HG02642 (cell line): Measurements from ENCODE around the gene TUBG2.
"Not testable (repeated sequence)": the region's sequence is repeated elsewhere in the genome, so short reads cannot be mapped to it uniquely, and the experiment has no call there.

Experiments
- ATAC-seq: cut with Tn5 transposase; IDR thresholded peaks from one replicate; pipeline ENCODE4 v1.9.1; 2021; ENCODE audit warnings: mild to moderate bottlenecking; ENCODE audit not compliant: unreplicated experiment, poor library complexity

TUBG2 gene

DNA sequence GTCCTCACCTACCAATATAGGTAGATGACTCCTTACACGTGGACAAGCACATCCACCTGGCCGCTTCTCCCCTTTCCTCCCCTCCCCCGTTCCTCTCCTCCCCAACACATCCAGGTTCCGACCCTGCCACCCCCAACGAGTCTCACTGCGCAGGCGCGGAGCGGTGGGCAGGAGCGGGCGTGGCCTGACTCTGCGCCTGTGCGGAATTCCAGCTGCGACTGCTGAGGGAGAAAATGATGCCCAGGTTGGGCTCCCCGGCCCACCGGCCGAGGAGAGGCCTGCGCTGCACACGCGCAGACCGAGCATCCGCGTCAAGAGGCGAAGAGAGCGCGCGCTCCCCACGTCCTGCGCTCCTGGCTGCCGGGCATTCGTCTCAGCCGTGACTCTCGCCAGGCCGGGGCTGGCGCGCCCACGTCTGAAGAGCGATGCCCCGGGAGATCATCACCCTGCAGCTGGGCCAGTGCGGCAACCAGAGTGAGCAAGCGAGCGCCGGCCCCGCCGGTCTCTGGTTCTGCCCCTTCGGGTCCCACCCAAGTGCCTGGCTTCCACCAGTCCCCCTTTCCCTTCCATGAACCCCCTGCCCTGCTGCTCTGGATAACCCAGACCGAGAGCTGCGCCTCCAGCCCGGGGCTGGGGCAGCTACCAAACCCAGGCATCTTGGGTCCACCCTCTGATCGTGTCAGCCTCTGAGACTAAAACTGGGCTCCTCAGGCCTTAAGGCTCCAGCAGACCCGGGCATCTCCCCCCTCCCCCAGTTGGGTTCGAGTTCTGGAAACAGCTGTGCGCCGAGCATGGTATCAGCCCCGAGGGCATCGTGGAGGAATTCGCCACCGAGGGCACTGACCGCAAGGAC is at the start of gene TUBG2:
TSS of gene TUBG2 (plus strand) at position 206 of the 853 bp plus-strand sequence. CDS start at position 426, 220 bp downstream.
- ATAC-seq = peak; percentile 64

DNA sequence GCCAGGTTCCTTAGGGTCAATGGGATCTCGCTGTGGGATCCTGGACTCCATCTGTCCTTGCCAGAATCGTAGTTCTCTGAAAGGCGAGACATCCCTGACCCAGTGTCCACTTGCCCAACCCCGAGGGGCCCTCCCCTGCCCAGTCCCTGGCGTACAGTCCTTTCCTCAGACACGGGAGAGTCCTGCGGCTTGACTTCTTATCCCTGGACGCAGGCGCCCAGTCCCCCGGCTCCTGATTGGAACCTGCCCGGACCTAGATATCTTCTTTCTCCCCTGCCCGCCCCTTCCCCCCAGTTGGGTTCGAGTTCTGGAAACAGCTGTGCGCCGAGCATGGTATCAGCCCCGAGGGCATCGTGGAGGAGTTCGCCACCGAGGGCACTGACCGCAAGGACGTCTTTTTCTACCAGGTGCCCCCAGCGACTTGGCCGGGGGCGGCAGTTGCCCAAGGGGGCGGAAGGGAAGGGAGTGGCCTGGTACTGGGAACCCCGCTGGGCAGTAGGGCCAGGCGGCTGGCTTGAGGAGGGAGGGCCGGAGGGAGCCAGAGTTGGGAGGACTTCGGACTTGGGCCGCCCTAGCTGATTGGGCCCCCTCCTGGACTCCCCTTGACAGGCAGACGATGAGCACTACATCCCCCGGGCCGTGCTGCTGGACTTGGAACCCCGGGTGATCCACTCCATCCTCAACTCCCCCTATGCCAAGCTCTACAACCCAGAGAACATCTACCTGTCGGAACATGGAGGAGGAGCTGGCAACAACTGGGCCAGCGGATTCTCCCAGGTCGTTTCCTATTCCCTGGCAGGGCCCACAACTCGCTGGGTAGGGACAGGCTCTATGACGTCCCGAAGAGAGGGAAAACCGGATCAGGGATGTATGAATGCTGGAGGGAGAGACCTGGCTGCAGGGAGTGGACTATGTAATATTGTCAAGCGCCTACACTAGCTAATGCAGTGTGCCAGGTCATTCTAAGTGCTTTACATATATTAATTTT is 49.0 kb upstream of the TUBG2 start:
- ATAC-seq = peak; percentile 1

DNA sequence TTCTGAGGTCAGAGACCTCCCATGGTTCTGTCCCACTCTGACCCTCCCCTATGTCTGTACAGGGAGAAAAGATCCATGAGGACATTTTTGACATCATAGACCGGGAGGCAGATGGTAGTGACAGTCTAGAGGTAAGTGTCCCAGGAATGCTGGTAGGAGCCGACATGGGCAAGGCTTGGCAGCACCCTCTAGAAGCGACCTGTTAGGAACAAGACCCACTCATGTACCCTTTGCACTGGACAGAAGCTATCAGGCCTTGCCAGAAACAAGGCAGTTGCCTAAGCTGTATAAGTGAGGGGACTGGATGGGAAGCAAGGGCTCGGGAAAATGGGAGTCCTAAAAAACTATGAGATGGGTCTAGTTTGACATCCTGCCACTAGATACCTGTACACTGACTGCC is 47.1 kb upstream of the TUBG2 start:
- ATAC-seq = no peak

DNA sequence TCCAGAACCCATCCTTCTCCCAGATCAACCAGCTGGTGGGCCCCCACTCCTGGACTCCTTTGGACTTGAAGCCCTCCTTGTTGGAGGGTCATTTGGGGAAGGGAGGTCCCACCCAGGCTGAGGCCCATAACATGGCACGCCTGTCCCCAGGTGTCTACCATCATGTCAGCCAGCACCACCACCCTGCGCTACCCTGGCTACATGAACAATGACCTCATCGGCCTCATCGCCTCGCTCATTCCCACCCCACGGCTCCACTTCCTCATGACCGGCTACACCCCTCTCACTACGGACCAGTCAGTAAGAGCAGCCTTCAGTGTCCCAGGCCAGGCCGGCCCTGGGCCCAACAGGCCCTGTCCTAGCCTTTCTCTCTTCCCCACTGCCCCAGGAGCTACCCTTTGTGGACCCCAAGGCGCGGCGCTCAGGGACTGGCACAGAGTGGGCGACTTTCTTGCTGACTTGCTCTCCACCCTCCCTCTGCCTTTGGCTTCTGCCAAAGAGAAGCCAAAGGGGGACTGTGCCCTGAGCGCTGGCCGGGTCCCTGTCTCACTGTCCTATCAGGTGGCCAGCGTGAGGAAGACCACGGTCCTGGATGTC is 45.3 kb upstream of the TUBG2 start:
- ATAC-seq = no peak

DNA sequence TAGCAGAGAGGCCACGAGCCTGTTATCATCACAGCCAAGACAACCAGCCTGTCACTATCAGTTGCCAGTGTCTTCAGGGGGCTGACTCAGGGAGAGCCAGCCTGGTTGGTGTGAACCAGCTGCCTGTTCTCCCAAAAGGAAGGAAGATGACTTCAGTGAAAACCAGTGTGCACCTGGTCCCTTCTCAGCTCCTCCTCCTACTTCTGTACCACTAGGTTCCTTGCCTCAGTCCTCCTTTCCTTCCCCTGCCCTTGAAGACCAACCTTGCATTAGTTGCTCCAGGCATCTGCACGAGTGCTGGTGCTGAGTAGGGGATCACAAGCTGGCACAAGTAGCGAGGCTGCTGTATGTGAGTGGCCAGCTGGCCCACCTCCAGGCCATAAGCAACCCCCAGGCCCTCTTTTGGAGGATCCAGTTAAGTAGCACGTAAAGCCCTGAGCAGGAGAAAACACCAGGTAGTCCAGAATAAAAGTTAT is 41.1 kb upstream of the TUBG2 start:
- peak; percentile 22 for ATAC-seq

DNA sequence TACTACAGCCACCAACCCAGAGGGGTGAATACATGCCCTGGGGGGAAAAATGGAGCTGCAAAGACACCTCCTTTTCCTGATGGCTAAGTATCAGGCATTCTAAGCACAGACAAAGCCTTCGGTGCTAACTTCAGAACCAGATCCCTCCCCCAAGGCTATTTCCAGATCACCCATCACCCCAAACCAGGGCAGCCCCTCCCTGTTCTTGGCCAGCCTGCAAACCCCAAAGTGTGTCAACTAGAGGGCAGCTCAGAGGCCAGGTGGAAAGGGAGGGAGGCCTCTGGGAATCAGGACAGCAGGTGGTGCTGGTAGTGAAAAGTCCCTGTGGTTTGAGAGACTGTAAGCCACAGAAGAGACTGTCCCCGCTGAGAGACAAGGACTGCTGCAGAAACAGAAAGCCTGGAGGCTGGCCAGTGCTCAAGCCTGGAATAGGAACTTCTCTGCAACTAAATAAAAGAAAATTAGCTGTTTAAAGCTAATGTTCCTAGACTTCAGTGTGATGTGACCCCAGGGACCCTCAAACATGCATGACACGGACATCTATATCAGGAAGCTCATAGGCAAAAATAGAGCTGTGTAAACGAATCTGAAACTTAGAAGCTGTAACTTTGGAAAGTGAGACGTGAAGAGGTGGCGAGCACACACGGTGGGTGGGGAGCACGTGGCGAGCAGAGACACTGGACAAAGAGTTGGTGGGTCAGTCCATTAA is 40.5 kb upstream of the TUBG2 start:
- peak; percentile 78 for ATAC-seq

DNA sequence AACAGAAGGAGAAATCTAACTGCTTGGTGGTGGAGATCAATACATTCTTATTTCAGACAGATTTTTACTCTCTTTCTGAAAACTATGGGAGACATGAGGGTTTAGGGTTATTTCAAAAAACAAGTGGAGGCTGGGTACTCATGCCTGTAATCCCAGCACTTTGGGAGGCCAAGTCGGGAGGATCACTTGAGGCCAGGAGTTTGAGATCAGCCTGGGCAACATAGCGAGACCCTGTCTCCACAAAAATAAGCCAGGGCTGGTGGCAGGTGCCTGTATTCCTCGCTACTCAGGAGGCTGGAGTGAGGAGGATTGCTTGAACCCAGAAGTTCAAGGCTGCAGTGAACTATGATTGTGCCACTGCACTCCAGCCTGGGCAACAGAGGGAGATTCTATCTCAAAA is 37.1 kb upstream of the TUBG2 start:
- not testable (repeated sequence) for ATAC-seq

DNA sequence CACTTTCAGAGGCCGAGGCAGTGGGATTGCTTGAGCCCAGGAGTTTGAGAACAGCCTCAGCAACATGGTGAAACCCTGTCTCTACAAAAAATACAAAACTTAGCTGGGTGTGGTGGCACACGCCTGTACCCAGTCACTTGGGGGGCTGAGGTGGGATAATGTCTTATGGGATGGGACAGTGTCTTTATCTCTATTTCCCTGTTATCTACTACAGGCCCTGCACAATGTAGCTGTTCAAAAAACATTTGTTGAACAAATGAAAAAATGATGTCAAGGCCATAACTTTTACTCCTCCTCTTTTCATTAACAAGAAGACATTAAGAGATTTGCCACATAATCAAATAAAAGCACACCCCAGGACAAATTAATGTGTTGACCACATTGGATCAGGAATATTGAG is 35.8 kb upstream of the TUBG2 start:
- ATAC-seq = no peak

DNA sequence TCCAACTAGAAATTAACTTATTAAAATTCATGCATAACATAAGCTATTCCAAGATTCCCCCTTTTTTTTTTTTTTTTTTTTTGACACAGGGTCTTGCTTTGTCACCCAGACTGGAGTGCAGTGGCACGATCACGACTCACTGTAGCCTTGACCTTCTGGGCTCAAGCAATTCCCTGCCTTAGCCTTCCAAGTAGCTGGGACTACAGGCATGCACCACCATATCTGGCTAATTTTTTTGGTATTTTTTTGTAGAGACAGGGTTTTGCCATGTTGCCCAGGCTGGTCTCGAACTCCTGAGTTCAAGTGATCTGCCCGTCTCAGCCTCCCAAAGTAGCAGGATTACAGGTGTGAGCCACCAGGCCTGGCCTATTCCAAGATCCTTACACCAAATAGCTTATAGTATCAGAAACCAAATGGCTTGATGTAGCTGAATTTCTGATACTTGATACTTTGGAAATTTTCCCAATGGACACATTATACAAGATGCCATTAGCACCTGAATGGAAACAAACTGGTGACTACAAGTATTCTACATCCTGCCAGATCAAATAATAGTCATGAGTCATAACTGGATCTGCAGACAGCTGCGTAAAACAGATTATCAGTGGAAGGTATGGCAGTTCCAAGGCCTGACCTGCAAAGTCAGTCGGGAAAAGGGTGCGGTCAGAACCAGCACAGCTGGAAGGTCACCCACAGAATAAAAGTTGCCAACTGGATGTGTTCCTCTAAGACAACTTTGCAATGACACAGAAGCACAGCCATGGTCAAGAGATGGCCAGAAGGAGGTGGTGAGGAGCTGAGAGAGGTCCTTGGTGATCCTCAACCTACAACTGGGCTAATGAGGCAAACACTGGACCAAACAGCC is 35.1 kb upstream of the TUBG2 start:
- ATAC-seq = no peak

DNA sequence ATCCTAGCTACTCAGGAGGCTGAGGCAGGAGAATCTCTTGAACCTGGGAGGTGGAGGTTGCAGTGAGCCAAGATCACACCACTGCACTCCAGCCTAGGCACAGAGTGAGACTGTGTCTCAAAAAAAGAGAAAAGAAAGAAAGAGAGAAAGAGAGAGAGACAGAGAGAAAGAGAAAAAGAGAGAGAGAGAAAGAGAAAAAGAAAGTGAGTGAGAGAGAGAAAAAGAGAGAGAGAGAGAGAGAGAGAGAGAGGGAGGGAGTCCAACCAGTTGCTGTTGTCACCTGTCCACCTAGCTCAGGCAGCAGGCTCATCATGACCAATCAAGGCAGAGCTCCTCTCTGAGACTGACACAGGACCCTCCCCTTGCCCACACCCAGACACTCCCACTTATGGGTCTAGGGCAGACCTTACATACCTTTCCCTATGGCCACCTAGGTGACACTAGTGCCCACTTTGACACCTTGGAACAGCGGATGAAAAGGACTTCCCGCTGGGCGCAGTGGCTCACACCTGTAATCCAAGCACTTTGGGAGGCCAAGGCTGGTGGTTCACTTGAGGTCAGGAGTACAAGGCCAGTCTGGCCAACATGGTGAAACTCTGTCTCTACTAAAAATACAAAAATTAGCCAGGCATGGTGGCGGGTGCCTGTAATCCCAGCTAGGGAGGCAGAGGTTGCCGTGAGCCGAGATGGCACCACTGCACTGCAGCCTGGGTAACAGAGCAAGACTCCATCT is 31.9 kb upstream of the TUBG2 start:
- not testable (repeated sequence) for ATAC-seq

DNA sequence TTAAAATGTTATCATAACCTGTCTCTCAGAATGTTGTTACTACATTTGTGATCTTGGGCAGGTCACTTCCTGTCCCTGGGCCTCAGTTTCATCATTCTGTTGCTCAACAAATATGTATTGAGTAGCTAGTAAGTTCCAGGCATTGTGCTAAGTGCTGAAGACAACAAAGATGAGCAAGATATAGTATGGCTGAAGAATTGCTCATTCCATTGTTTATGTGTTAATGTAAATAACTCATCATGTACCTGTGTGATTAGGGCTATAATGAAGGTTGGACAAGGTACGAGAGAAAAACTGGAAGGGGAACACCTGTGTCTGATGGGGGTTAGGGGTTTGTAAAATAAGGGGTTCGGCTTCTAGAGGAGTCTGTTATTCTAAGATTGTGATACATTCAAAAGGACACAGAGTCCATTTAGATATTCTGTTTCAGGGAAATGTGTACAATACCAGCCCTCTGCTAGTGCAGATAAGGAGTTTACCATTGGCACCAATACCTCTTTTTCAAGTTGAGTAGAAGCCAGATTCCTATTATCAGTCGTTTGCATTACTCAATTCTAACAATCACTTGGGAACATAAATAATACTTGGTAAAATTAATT is 29.6 kb upstream of the TUBG2 start:
- ATAC-seq = no peak

DNA sequence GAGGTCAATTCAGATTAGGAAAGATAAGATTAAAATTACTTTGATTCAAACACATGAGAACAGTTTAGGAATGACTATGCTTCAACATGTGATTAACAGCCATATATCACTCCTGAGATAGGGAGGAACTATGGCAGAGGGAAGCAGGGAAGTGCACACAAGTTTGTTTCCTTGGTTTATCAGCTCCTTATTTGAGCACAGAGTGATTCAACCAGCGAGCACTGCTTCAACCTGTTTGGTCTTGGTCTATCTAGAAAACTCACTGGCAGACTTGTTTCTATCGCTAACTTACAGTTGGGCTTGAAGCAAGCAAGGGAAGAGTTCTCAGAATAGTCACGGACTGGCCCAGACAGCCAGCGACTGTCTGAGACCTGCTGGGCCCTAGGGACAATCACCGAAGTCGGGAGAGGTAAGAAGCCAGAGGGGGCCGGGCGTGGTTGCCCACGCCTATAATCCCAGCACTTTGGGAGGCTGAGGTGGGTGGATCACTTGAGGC is 26.1 kb upstream of the TUBG2 start:
- no peak for ATAC-seq

DNA sequence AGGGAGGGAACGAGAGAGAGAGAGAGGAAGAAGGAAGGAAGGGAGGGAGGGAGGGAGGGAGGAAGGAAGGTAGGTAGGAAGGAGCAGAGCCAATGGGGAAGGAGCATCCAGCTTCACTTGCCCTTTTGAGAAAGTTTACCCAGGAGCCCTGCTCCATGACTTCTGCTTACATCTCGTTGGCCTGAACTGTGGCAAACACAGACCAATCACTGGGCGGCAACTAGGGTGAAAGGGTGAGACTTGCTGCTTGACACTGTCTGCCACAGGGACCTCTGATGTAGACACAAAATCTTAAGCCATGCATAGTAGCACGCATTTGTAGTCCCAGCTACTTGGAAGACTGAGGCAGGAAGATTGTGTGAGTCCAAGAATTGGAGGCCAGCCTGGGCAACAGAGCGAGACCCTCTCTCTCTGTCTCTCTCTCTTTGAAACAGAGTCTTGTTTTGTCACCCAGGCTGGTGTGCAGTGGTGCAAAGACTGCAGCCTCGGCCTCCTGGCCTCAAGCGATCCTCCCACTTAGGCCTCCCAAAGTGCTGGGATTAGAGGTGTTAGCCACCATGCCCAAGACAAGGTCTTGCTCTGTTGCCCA is 19.5 kb upstream of the TUBG2 start:
- no peak for ATAC-seq

DNA sequence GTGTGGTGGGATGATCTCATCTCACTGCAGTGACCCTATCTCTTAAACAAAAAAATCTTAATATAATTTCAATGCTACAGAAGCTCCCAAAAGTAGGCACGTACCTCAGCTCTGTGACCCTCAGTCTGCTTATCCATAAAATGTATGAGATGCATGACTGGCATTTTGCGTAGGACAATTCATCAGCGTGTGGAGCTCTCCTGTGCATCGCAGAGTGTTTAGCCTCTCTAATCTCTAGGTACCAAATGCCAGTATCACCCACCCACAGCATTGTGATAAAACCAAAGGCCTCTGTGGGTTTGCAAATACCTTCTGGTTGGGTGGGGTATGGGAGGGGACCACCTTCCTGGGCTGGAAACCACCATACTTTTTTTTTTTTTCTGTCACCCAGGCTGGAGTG is 19.0 kb upstream of the TUBG2 start:
- ATAC-seq = no peak

DNA sequence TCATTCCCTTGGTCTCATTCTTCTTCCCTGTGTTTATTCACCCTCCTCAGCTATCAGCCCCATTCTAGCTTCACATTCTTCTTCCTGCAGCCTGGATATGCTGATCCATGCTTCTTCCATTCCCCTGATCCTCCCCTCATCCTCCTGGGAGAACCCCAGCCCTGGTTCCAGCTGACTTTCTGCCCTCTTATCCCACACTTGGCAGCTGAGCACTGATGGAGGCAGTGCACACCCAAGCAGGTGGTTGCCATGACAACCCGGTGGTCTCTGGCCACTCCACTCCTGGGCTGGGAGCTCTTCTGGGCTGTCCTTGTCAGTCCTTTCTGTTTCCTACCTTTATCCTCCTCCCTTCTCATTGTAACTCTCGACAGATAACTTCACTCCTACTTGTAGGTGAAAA is 16.7 kb upstream of the TUBG2 start:
- no peak for ATAC-seq

DNA sequence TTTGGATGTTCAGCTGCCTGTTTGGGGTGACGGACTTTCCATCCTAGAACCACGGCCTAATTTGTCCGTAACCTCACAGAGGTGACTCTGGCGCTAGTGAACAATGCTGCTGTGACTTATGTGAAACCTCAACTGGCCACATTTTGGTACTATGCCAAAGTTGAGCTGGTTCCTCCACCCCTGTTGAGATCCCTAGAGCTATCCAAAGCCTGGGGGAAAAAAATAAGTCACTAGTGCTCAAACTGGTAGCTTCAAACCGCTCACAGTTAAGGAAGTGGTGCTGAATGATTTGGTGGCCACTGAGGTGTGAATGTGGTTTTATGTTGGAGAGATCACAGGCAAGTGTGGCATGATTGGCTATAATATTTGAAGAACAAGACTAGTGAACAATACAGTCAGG is 11.3 kb upstream of the TUBG2 start:
- ATAC-seq = no peak

DNA sequence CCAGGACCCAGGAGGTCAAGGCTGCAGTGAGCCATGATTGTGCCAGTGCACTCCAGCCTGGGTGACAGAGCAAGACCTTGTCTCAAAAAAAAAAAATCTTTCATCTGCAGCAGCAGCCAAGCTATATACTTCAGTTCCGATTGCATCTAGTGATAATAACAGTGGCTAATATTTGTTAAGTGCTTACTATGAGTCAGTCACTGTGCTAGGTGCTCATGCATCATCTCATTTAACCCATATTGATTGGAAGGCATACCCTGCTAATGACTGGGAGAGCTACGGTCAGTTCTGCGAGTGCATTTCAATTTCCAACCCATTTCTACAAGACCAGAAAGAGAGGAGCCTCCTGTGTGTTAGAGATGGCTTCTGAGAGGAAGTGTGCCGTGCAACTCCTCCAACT is 7.7 kb upstream of the TUBG2 start:
- no peak for ATAC-seq
